Measurements from ENCODE around the gene ARPP19.
A peak's percentile ranks its signal among the peaks of the same experiment; 100 is the strongest.
"Not testable (repeated sequence)": the region's sequence is repeated elsewhere in the genome, so short reads cannot be mapped to it uniquely, and the experiment has no call there.

Gene ARPP19

GRCh38 chr15:52575072-52575471, 6.2 kb upstream of the ARPP19 start:
- Histone ChIP-seq H2BK12ac (ENCODE audit: low read length) (no peak overlapping the region), H4K91ac (ENCODE audit: low read depth, low read length, poor library complexity) (no peak overlapping the region), H4K8ac (ENCODE audit: low read depth, low read length) (no peak overlapping the region), H3K9me3 (replicated peaks in 1 of 2; ENCODE audit: control insufficient read depth in 2 of 2, insufficient read depth in 1 of 2, low read depth in 1 of 2, low read length in 2 of 2) (peaks cover 0 to 4% of the 10 kb centered on the region in 2 donors), H3K79me1 (ENCODE audit: low read depth, low read length) (no peaks in the 10 kb centered on the region), H3K4me1 (ENCODE audit: control insufficient read depth in 2 of 2, insufficient read depth in 1 of 2, low read depth in 1 of 2, low read length in 2 of 2) (peaks cover 0 to 6% of the 10 kb centered on the region in 2 donors), H3K18ac (ENCODE audit: low read length) (no peak overlapping the region), H2BK15ac (ENCODE audit: low read length) (no peak overlapping the region), H2BK120ac (ENCODE audit: low read depth, low read length) (no peak overlapping the region), H3K23ac (ENCODE audit: low read depth, low read length, poor library complexity) (no peak overlapping the region), H3K27ac (replicated peaks; ENCODE audit: low read length) (no peak overlapping the region), H3K36me3 (replicated peaks in 1 of 2; ENCODE audit: control insufficient read depth in 2 of 2, insufficient read depth in 2 of 2, low read length in 2 of 2) (no peaks in the 10 kb centered on the region), H3K4ac (ENCODE audit: low read length) (no peak overlapping the region), H3K9ac (ENCODE audit: low read depth, low read length, poor library complexity) (no peak overlapping the region), H3K27me3 (ENCODE audit: control insufficient read depth in 3 of 3, insufficient read depth in 3 of 3, low read depth in 1 of 3, low read length in 3 of 3) (no peaks in the 10 kb centered on the region), H2AFZ (ENCODE audit: low read length) (no peak overlapping the region), H3K14ac (ENCODE audit: low read length) (no peak overlapping the region), H3K4me3 (ENCODE audit: low read length in 2 of 2) (no peak overlapping the region), H2AK5ac (ENCODE audit: low read depth, low read length) (no peak overlapping the region), H2BK5ac (ENCODE audit: low read length) (no peak overlapping the region), H3K4me2 (ENCODE audit: insufficient read depth, low read length, poor library complexity, severe bottlenecking) (no peak overlapping the region)
- WGBS, 2 donors (ENCODE audit: extremely low coverage in 2 of 2, insufficient read length in 2 of 2, insufficient replicate concordance in 1 of 2): no CpG with 5 or more reads among the region's 2 CpGs
- DNase-seq (ENCODE audit: low spot score): no peak

- not testable (repeated sequence) for H2BK15ac ChIP-seq (ENCODE audit: low read length); H3K27me3 ChIP-seq (ENCODE audit: control insufficient read depth in 3 of 3, insufficient read depth in 3 of 3, low read depth in 1 of 3, low read length in 3 of 3); H3K9ac ChIP-seq (ENCODE audit: low read depth, low read length, poor library complexity); DNase-seq (ENCODE audit: low spot score); H2BK5ac ChIP-seq (ENCODE audit: low read length); H3K23ac ChIP-seq (ENCODE audit: low read depth, low read length, poor library complexity); H3K79me1 ChIP-seq (ENCODE audit: low read depth, low read length); H3K14ac ChIP-seq (ENCODE audit: low read length); H3K27ac ChIP-seq (replicated peaks; ENCODE audit: low read length); H3K4me1 ChIP-seq (ENCODE audit: control insufficient read depth in 2 of 2, insufficient read depth in 1 of 2, low read depth in 1 of 2, low read length in 2 of 2); H2BK120ac ChIP-seq (ENCODE audit: low read depth, low read length); H3K36me3 ChIP-seq (replicated peaks in 1 of 2; ENCODE audit: control insufficient read depth in 2 of 2, insufficient read depth in 2 of 2, low read length in 2 of 2); H3K9me3 ChIP-seq (replicated peaks in 1 of 2; ENCODE audit: control insufficient read depth in 2 of 2, insufficient read depth in 1 of 2, low read depth in 1 of 2, low read length in 2 of 2); H4K8ac ChIP-seq (ENCODE audit: low read depth, low read length); H2AK5ac ChIP-seq (ENCODE audit: low read depth, low read length); H3K4me2 ChIP-seq (ENCODE audit: insufficient read depth, low read length, poor library complexity, severe bottlenecking); H2BK12ac ChIP-seq (ENCODE audit: low read length); H2AFZ ChIP-seq (ENCODE audit: low read length); H3K4ac ChIP-seq (ENCODE audit: low read length); H3K4me3 ChIP-seq (ENCODE audit: low read length in 2 of 2); H3K18ac ChIP-seq (ENCODE audit: low read length); H4K91ac ChIP-seq (ENCODE audit: low read depth, low read length, poor library complexity)
- no CpG with 5 or more reads among the region's 3 CpGs for WGBS, 2 donors (ENCODE audit: extremely low coverage in 2 of 2, insufficient read length in 2 of 2, insufficient replicate concordance in 1 of 2)
These were observed 5.8 kb upstream of the ARPP19 start for GRCh38 chr15:52574623-52575022.

- peaks cover 0 to 12% of the 10 kb centered on the region in 2 donors for H3K9me3 ChIP-seq (replicated peaks in 1 of 2; ENCODE audit: control insufficient read depth in 2 of 2, insufficient read depth in 1 of 2, low read depth in 1 of 2, low read length in 2 of 2)
- H3K4me1 ChIP-seq (ENCODE audit: control insufficient read depth in 2 of 2, insufficient read depth in 1 of 2, low read depth in 1 of 2, low read length in 2 of 2): peaks cover 3% of the 10 kb centered on the region in 2 donors
- peak overlapping the region; percentile 98 for H3K18ac ChIP-seq (ENCODE audit: low read length)
- H2AK5ac ChIP-seq (ENCODE audit: low read depth, low read length): peak overlapping the region; percentile 95
- H3K27ac ChIP-seq (replicated peaks; ENCODE audit: low read length): peak overlapping the region; percentile 95
- H3K36me3 ChIP-seq (replicated peaks in 1 of 2; ENCODE audit: control insufficient read depth in 2 of 2, insufficient read depth in 2 of 2, low read length in 2 of 2): peaks cover 0 to 18% of the 10 kb centered on the region in 2 donors
- no peak overlapping the region for H2BK15ac ChIP-seq (ENCODE audit: low read length)
- peaks cover 4% of the 10 kb centered on the region for H3K79me1 ChIP-seq (ENCODE audit: low read depth, low read length)
- no peak for DNase-seq (ENCODE audit: low spot score)
- H2BK12ac ChIP-seq (ENCODE audit: low read length): no peak overlapping the region
- peak overlapping the region; percentile 81 for H3K4ac ChIP-seq (ENCODE audit: low read length)
- H2BK5ac ChIP-seq (ENCODE audit: low read length): peak overlapping the region; percentile 91
- H4K91ac ChIP-seq (ENCODE audit: low read depth, low read length, poor library complexity): no peak overlapping the region
- no peaks in the 10 kb centered on the region for H3K27me3 ChIP-seq (ENCODE audit: control insufficient read depth in 3 of 3, insufficient read depth in 3 of 3, low read depth in 1 of 3, low read length in 3 of 3)
- peak overlapping the region; percentile 64 for H3K4me2 ChIP-seq (ENCODE audit: insufficient read depth, low read length, poor library complexity, severe bottlenecking)
- peak overlapping the region; percentile 72 for H4K8ac ChIP-seq (ENCODE audit: low read depth, low read length)
- WGBS, 2 donors (ENCODE audit: extremely low coverage in 2 of 2, insufficient read length in 2 of 2, insufficient replicate concordance in 1 of 2): no CpG with 5 or more reads among the region's 25 CpGs
- peak overlapping the region; percentile 75 for H3K14ac ChIP-seq (ENCODE audit: low read length)
- H2AFZ ChIP-seq (ENCODE audit: low read length): peak overlapping the region; percentile 87
- peak overlapping the region; percentile 93 for H3K9ac ChIP-seq (ENCODE audit: low read depth, low read length, poor library complexity)
- peak overlapping the region; percentile 92 for H3K23ac ChIP-seq (ENCODE audit: low read depth, low read length, poor library complexity)
- H2BK120ac ChIP-seq (ENCODE audit: low read depth, low read length): peak overlapping the region; percentile 82
- peak overlapping the region; percentile 69 to 92 for H3K4me3 ChIP-seq (ENCODE audit: low read length in 2 of 2)
These were observed 794 bp downstream of the ARPP19 start for GRCh38 chr15:52567871-52568600.

GRCh38 chr15:52566889-52567288, 1.9 kb downstream of the ARPP19 start:
- Histone ChIP-seq H3K23ac (ENCODE audit: low read depth, low read length, poor library complexity) (no peak overlapping the region), H3K79me1 (ENCODE audit: low read depth, low read length) (peaks cover 4% of the 10 kb centered on the region), H2AFZ (ENCODE audit: low read length) (no peak overlapping the region), H4K8ac (ENCODE audit: low read depth, low read length) (no peak overlapping the region), H3K36me3 (replicated peaks in 1 of 2; ENCODE audit: control insufficient read depth in 2 of 2, insufficient read depth in 2 of 2, low read length in 2 of 2) (peaks cover 0 to 23% of the 10 kb centered on the region in 2 donors), H2AK5ac (ENCODE audit: low read depth, low read length) (no peak overlapping the region), H3K14ac (ENCODE audit: low read length) (no peak overlapping the region), H3K4me3 (ENCODE audit: low read length in 2 of 2) (peak overlapping the region in 1 of 2 donors; percentile 69), H3K27me3 (ENCODE audit: control insufficient read depth in 3 of 3, insufficient read depth in 3 of 3, low read depth in 1 of 3, low read length in 3 of 3) (no peaks in the 10 kb centered on the region), H3K9ac (ENCODE audit: low read depth, low read length, poor library complexity) (no peak overlapping the region), H2BK15ac (ENCODE audit: low read length) (no peak overlapping the region), H3K9me3 (replicated peaks in 1 of 2; ENCODE audit: control insufficient read depth in 2 of 2, insufficient read depth in 1 of 2, low read depth in 1 of 2, low read length in 2 of 2) (peaks cover 0 to 12% of the 10 kb centered on the region in 2 donors), H3K27ac (replicated peaks; ENCODE audit: low read length) (no peak overlapping the region), H2BK12ac (ENCODE audit: low read length) (no peak overlapping the region), H2BK5ac (ENCODE audit: low read length) (no peak overlapping the region), H3K4ac (ENCODE audit: low read length) (no peak overlapping the region), H3K4me1 (ENCODE audit: control insufficient read depth in 2 of 2, insufficient read depth in 1 of 2, low read depth in 1 of 2, low read length in 2 of 2) (peaks cover 3% of the 10 kb centered on the region in 2 donors), H2BK120ac (ENCODE audit: low read depth, low read length) (no peak overlapping the region), H3K4me2 (ENCODE audit: insufficient read depth, low read length, poor library complexity, severe bottlenecking) (no peak overlapping the region), H4K91ac (ENCODE audit: low read depth, low read length, poor library complexity) (no peak overlapping the region), H3K18ac (ENCODE audit: low read length) (no peak overlapping the region)
- WGBS, 2 donors (ENCODE audit: extremely low coverage in 2 of 2, insufficient read length in 2 of 2, insufficient replicate concordance in 1 of 2): no CpG with 5 or more reads among the region's 4 CpGs
- DNase-seq (ENCODE audit: low spot score): no peak
